ENCODE measurements around the gene SCAF4. TPM values are rescaled to one million over a fixed set of nuclear protein-coding genes. Genes with fewer than 3 reads are reported as not detected.

The SCAF4 gene
- 6.5 and 7.6 TPM in 2 replicates for total RNA-seq

DNA sequence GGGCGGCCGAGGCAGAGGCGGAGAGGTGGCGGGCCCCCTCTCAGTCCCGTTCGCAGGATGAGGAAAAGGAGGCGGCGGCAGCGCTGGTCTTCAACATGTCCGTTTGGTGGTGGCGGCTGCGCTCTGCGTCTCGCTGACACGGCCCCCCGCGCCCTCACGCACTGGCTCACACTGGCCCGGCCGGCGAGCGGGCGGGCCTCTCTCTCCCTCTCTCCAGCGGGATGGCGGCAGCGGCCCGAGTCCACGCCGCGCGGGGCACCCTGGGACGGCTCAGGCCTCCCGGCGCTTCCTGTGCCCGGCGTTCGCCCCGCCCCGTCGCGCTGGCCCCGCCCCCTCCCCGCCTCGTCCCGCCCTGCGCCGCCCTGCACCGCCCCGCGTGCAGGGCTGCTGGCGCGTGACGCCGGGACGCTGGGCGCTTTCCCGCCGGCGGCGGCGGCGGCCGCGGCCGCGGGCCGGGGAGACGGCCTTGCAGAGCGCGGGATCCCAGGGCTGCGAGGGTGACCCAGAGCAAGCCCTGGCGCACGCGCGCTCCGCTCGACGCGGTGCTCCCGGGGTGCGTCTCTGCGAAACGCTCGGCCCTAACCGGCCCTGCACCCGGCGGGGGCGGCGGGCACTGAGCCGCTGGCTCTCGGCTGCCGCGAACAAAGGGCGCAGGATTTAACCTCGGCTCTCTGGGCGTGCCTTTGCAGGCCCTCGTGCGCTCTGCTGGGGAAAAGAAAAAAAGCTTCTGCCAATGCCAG is at the start of gene SCAF4:
Gene SCAF4, minus strand, starts transcription at position 262 of the 740 bp plus-strand sequence. CDS start 426 bp downstream, outside the sequence.
- H3K4me3 ChIP-seq (ENCODE audit: low read depth, low read length) = peak within 1 kb of the TSS; percentile 74
- TF ChIP-seq, protein P1, sequence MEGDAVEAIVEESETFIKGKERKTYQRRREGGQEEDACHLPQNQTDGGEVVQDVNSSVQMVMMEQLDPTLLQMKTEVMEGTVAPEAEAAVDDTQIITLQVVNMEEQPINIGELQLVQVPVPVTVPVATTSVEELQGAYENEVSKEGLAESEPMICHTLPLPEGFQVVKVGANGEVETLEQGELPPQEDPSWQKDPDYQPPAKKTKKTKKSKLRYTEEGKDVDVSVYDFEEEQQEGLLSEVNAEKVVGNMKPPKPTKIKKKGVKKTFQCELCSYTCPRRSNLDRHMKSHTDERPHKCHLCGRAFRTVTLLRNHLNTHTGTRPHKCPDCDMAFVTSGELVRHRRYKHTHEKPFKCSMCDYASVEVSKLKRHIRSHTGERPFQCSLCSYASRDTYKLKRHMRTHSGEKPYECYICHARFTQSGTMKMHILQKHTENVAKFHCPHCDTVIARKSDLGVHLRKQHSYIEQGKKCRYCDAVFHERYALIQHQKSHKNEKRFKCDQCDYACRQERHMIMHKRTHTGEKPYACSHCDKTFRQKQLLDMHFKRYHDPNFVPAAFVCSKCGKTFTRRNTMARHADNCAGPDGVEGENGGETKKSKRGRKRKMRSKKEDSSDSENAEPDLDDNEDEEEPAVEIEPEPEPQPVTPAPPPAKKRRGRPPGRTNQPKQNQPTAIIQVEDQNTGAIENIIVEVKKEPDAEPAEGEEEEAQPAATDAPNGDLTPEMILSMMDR (conservative IDR thresholded peaks at IDR 0.05; ENCODE audit: low read depth, low read length) = no peak
- DNase-seq (ENCODE audit: low read depth) = no peak

DNA sequence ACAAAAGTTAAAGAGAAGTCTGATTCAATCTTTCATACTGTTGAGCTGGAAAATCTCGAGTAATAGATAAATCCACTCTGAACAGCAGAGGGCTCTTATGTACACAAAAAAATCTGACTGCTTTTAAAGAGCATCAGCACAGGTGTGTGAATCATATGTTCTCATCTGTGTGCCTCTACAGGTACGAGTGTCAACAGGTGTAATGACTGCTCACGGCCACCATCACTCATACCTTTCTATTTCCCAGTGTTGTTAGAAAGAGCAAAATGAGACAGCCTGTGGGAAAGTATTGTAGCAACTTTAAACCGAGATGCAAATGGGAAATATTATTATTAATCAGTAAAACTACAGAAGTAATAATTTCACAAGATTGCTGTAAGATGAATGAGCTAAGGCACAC is 49.0 kb upstream of the SCAF4 start:
- H3K4me3 ChIP-seq (ENCODE audit: low read depth, low read length) = no peak overlapping the region

DNA sequence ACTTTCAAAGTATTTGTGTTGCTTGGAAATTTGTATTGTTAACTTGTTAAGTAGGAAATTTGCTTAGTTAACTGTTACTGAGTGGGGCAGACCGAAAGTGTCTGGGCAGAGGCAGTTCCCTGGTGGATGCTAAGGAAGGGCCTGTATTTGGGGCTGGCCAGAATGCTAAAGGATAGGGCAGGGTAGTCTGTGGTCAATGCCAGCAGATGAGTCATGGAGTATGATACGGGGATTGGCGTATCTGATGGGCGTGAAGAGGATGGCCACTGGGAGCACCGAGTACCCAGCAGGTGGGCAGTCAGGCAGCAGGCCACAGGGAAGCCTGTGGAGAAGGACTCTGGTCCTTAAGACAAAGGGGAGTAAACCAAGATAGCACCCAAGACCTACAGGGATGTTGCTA is 46.6 kb upstream of the SCAF4 start:
- no peak for DNase-seq (ENCODE audit: low read depth)
- H3K4me3 ChIP-seq (ENCODE audit: low read depth, low read length) = no peak overlapping the region
- TF ChIP-seq, protein P1 (conservative IDR thresholded peaks at IDR 0.05; ENCODE audit: low read depth, low read length) = no peak

More for the DNA sequence above, 49.0 kb upstream of the SCAF4 start:
- TF ChIP-seq, protein P1 (conservative IDR thresholded peaks at IDR 0.05; ENCODE audit: low read depth, low read length) = peak; percentile 13
- DNase-seq (ENCODE audit: low read depth) = no peak

DNA sequence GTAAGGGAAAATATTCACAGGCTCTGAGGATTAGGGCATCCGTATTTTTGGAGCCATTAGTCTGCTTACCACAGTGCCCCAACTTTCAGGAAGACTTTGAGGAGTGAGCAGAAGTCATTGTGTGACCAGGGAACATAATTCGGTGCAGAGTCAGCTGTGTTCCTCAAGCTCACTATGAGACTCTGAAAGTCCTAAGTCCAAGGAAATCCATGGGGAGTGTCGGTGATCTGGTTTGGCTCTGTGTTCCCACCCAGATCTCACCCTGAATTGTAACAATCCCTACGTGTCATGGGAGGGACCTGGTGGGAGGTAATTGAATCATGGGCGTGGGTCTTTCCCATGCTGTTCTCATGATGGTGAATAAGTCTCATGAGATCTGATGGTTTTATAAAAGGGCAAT is 45.9 kb upstream of the SCAF4 start:
- DNase-seq (ENCODE audit: low read depth) = no peak
- TF ChIP-seq, protein P1 (conservative IDR thresholded peaks at IDR 0.05; ENCODE audit: low read depth, low read length) = no peak
- H3K4me3 ChIP-seq (ENCODE audit: low read depth, low read length) = no peak overlapping the region

GRCh38 chr21:31774031-31774430 is 42.1 kb upstream of the SCAF4 start:
- no peak for DNase-seq (ENCODE audit: low read depth)
- TF ChIP-seq, protein P1 (conservative IDR thresholded peaks at IDR 0.05; ENCODE audit: low read depth, low read length) = no peak
- no peak overlapping the region for H3K4me3 ChIP-seq (ENCODE audit: low read depth, low read length)

- no peak overlapping the region for H3K4me3 ChIP-seq (ENCODE audit: low read depth, low read length)
- no peak for DNase-seq (ENCODE audit: low read depth)
- TF ChIP-seq, protein P1 (conservative IDR thresholded peaks at IDR 0.05; ENCODE audit: low read depth, low read length) = no peak
These were observed 41.0 kb upstream of the SCAF4 start for GRCh38 chr21:31772674-31773555.
